GM18873 (cell line): ENCODE results near the gene CRB2.

ENCODE experiments used
- ATAC-seq: cut with Tn5 transposase; IDR thresholded peaks from one replicate; pipeline ENCODE4 v1.9.1; 2021; ENCODE audit warnings: mild to moderate bottlenecking, moderate library complexity, moderate number of reproducible peaks; ENCODE audit not compliant: unreplicated experiment, low FRiP score

The CRB2 gene

GRCh38 chr9:123377211-123377971, 21.4 kb downstream of the CRB2 start:
- ATAC-seq = no peak

DNA sequence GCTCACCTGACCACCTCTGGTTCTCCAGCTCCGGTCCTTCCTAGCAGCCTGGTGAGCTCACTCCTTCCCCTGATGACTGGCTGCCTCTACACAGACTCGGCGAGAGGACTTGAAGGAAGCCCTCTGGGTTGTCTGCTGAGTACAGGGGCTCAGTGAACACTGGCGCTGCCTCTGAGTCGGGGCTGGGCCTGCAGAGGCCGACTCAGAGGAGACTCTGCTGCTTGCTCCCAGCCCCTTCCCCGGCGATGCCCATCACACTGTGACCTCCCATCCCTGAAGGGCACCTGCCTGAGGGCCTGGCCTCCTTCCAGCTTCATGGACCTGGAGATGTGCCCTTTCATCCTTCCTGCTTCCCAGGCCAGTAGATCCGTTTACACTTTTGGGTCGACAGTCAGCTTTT, 22.0 kb downstream of the CRB2 start:
- no peak for ATAC-seq

DNA sequence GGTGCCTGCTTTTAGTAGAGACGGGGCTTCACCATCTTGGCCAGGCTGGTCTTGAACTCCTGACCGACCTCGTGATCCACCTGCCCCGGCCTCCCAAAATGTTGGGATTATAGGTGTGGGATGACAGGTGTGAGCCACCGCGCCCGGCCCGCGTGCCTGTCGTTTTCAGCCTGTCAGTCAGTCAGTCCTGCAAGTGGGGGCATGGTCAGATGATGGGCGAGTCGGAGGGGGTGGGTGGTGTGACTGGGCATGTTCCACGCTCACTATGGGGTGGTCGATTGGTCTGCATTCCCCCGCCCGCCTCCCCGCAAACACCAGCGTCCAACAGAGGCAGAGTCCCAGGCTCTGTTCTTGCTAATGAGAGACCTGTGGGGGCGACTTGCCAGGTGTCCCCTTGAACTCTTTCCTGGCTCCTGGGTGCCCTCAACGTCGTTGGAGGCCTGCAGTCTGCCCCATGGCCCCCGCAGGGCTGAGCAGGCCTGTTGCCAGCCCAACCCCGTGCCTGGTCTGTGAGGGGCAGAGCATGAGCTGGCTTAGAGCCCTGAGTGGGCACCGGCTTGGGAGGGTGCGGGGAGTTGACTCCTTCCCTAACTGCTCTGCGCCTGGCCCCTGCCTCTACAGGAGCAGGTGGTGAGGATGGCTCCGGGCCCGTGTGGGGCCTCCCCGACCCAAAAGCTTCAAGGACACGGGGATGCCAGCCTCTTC, 23.1 kb downstream of the CRB2 start:
- no peak for ATAC-seq

GRCh38 chr9:123380852-123381705, 25.1 kb downstream of the CRB2 start:
- no peak for ATAC-seq

GRCh38 chr9:123382653-123383511, 26.9 kb downstream of the CRB2 start:
- ATAC-seq = no peak

DNA sequence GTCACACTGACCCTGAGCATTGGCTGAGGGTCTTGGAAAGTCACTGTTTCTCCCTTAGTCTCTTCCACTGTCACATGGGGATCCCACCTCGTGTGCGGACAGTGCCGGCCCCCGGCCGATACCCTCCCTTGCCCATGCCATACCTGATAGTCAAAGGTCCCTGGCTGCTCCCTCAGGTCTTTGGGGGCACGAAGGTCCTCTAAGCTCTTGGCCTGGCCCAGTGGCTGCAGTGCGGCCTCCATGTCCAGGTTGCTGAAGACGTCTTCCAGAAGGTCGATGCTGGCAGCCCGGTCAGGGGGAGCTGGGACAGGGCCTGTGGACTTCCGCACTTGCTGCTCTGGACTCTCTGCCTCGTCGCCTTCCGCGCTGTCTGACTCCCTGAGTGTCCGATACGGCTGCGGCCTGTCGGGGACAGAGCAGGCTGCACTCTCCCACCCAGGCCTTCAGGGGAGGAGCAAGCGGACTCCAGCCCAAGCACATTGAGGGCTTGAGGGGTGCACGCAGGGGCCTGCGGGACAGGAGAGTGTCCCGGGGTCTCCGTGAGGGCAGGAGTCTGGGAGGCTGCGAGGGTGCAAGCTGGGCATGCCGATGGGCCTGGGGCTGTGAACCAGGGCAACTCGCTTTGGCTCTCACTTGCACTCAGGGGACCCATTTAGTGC, 27.6 kb downstream of the CRB2 start:
- no peak for ATAC-seq

GRCh38 chr9:123387686-123388085, 31.7 kb downstream of the CRB2 start:
- ATAC-seq = no peak

- ATAC-seq = no peak
Observed at GRCh38 chr9:123389070-123389469, 33.1 kb downstream of the CRB2 start.

GRCh38 chr9:123389698-123390097, 33.7 kb downstream of the CRB2 start:
- no peak for ATAC-seq

- no peak for ATAC-seq
Observed at GRCh38 chr9:123390337-123391135, 34.5 kb downstream of the CRB2 start.

GRCh38 chr9:123391233-123391632, 35.2 kb downstream of the CRB2 start:
- no peak for ATAC-seq

- ATAC-seq = no peak
Observed at GRCh38 chr9:123391946-123392345, 35.9 kb downstream of the CRB2 start.

DNA sequence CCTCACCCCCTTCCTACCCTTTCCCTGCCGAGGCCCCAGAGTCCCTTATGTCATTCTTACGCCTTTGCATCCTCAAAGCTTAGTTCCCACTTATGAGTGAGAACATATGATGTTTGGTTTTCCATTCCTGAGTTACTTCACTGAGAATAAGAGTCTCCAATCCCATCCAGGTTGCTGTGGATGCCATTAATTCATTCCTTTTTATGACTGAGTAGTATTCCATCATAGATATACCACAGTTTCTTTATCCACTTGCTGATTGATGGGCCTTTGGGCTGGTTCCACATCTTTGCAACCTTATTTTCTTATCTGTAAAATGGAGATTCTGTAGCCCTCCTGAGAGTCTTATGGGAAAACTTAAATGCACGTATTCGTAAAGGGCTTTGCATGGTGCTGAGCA, 36.8 kb downstream of the CRB2 start:
- ATAC-seq = no peak

- no peak for ATAC-seq
Observed at GRCh38 chr9:123394291-123395235, 38.6 kb downstream of the CRB2 start.

DNA sequence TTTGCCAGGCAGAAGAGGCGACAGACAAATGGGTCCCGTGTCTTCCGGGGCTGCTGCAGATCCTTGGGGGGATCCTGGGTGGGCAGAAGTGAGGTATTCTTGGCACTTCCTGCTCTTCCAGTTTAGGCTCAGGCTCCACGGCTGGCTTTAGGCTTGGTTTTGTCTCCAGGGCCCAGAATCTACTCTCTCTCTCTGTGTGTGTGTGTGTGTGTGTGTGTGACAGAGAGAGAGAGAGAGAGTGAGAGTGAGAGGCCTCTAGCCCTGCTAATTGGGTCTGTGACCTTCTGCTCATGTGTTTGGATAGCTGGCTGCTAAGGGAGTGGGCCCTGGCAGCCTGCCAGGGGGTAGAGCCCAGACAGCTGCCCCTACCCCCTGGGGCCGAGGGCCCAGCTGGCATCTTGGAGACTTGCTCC, 39.3 kb downstream of the CRB2 start:
- ATAC-seq = no peak

- ATAC-seq = no peak
Observed at GRCh38 chr9:123395689-123396511, 39.9 kb downstream of the CRB2 start.

DNA sequence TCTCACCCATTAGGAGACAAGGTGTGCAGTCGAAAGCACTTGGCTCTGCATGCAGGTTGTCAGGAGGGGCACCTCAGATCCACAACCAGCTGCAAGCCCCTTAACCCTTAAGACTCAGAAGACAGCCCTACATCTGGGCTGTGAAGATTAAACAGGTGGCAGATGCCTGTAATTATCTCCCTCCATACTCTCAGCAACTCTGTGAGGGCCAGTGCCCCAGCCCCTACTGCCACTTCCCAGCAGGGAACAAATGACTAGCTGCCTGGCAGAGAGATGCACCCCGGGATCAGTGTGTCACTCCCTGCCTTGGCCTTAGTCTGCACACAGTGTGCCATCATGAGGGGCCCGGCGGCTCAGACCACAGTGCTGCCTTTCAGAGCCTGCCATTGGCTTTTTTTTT, 42.0 kb downstream of the CRB2 start:
- no peak for ATAC-seq
